Activated CD4-positive, alpha-beta T cell treated with anti-CD3 and anti-CD28 coated beads, Interleukin-2, Interleukin-4, amounts not matched to agents 100 ng/mL and 50 ng/mL, durations not matched to agents 16 hours and 8 hours (primary cell): ENCODE measurements around the gene TRIO.

Experiments used
- DNase-seq: peaks from one replicate; pipeline ENCODE4 v3.0.0-alpha.2; 2020; ENCODE audit warnings: low spot score

Gene TRIO

DNA sequence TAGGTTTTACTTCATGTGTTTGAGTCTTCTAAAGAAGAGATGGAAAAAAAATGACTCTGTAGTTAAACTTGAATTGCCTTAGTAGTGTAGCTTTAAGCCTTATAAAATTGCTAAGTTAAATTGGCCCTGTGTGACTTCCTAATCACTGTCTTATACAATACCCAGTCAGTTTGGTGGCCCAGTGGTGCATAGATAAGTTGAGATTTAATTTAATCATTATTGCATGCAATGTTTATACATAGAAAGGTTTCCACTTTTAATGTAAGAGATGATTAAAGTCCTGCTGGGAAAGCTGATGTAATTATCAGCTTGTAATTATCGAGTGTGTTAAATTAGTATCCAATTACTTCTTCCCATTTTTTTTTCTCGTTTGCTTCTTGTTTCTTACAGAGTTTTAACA, 187.1 kb downstream of the TRIO start:
- no peak for DNase-seq

DNA sequence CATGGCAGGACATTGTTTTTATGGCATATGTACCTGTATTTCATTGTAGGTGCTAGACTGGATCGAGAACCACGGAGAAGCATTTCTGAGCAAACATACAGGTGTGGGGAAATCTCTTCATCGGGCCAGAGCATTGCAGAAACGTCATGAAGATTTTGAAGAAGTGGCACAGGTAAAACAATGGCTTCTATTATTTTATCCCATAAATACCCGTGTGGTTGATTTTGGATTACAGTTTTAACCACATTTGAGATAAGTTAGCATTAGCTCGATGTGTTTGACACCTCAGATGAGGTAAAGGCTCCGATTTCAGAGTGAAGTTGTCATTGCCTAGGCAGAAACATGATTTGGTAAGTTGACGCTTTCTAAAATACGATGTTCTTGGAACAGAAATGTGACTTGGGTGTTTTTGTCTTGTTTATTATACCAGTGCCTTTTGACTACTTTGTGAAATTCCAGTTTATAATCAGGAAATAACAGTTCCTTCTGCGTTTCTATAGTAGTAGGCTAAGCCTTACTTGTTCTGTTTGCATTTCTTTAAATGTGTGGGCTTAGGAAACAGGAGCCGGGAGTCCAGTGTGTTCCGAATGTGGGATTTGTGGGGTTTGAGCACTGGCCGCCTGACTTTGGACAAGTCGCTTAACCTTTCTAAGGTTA, 187.7 kb downstream of the TRIO start:
- no peak for DNase-seq

DNA sequence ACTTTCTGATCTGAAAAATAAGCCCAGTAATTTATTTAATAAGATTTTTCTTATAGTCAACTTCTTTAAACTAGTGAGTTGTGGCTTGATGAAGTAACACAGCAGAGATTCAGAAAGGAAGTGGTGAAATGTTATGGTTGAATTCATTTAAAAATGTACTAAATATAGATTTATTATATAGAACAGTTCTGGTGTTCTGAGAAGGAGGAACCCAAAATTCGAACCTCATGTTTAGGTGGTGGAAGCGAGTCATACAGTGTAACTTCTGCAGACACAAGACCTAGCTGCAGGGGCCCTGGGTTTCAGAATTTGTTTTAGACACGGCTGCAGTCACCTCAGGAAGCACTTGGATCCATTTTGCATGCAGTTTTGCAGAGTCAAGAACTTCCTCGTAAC, 188.2 kb downstream of the TRIO start:
- DNase-seq, result no peak

DNA sequence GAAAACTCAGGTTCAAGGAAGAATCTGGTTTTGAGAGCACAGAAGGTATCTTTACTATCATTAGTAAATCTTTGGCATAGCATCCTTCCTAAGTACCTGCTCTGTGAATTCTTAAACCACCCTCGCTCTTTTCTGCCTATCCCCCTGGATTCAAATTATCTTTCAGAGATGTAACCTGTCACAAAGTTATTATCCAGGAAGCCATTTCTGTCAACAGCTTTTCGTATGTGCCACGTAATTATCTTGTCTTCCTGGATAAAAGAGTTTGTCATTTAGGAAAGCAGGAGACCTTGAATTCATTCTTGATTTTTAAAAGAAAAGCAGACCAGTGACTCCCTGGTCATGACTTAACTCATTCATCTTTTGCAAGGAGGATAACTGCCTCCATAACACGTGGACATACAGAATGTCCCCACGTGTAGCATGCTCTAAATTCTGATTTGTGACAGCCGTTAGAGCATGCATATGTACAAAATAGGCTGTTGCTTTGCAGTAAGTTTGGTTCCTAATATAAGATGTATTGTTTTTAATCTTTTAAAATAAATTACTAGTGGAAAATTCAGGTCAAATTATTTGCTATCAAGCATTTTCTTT, 189.0 kb downstream of the TRIO start:
- DNase-seq, result no peak

DNA sequence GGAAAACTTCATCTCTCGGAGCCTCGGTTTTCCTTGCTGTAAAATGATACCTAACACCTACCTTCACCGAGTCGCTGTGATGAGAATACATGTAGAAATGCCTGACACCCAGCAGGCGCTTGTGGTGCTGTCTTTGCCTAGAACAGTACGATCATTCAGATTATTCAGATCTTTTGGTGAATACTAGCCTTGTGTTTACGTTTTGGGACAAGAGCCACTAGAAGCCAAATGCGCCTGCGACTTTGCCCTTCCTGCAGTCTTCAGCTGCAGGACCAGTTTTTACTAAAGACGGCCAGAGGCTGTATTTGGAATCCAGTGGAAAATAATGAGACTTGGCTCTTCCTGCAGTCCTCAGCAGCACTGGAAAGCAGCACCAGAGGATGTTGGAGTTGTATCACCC, 189.6 kb downstream of the TRIO start:
- DNase-seq, result no peak

DNA sequence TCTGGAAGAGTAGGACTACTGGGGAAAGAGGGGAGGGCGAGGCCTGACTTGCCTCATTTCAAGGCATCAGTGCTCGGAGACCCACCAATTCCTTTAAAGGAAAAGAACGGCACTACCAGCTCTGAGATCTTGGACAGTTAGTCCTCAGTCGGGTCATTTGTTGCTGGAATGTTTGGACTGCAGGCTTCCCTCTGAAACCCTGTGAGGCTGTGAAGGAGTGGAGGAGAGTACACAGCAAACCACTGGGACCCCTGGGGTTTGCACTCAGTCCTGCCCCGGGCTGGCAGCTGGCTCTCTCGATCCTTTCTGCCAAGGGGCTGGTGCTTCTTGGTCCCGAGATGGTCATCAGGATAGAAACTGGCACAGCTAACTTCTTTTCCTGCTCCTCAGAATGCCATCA, 194.5 kb downstream of the TRIO start:
- DNase-seq, result no peak

DNA sequence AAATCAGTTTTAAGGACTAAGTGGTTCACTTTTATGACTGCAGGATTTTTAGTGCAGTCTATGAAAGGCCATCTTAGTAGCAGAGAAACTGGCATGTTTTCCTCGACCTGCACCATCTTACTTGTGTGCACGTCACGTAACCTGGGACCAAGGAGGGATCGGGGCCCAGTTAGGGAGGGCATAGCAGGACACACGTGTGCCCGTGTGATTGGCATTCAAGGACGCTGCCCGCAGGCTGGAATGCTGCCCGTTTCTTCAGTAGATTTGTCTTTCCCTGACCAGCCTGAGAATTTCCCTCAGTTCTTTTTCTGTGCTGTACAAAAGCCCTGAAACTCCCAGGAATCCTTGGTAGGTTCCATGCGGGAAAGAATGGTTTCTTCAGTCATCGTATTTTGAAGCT, 196.3 kb downstream of the TRIO start:
- no peak for DNase-seq

DNA sequence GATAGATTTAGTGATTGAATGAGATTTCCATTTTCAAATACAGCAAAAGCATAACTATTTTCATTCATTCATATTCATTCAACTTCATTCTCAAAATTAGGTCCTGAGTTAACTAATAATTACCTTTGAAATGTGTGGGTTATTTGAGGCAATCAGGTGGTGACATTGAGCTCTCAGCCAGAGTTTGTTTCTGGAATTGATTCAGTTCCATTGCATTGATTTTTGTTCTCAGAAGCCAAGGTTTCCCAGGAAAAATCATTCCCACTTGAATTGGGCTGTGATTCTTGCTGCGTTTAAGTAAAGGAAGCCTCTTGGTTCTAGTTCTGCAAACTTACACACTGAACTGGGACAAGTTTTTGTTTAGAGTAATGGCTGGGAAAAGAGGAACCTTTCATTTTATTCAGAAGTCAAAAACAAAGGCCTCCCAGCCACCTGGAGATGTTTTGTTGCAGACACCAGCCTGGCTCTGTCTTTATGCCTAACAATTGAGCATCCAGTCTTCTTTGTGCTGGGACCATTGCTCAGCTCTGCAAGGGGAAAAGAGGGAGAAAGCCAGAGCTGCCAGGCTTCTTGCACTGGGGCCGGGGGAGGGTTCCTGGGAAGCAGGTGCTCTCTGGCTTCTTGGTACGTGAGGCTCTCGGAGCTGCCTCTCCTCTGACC, 198.6 kb downstream of the TRIO start:
- no peak for DNase-seq

DNA sequence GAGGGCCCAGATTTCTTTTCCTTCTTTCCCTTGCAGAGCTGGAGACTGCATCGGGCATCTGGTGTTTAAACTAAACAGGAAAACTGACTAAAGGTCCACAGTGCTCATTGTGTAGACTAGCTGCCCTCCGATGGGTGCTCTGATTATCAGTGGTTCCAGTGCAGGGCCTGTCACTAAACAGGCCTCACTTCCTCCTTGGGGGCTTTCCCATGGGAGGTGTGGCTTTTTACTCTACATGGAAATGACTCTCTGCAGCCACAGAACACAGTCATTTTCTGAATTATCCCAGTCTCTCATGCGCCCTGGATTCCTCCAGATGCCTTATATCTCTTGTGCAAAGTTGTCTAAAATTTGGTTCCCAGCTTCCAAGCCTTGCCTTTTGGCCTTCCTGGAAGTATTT, 199.2 kb downstream of the TRIO start:
- no peak for DNase-seq

DNA sequence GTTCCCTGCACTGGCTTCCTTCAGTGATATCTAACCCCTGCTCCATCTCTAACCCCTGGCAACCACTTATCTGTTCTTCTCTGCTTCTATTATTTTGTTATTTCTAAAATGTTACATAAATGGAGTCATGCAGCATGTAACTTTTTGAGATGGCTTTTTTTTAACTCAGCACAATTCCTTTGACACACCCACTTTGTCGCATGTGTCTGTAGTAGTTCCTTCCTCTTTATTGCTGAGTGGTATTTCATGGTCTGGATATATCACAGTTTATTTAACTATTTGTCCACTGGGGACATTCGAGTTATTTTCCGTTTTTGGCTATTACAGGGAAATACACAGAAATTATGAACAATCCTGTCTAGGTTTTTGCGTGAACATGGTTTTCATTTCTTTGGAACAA, 200.2 kb downstream of the TRIO start:
- no peak for DNase-seq

DNA sequence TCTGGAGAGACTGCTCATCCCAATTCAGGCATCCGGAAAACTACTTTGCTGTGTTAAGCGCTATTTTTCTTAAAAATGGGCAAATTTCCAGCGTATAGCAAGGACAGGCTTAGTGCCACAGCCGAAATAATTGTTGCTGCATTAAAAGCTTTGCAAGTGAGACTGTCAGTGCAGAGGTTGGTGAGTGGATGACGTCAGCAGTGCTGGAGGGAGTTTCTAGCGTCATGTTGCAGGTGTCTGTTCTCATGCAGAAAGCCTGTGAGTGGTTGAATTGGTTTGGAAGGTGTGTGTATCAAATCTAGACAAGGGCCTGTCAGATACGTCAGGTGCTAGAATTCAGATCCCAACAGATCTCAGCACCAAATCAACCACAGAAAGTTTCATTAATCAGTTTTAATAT, 204.4 kb downstream of the TRIO start:
- DNase-seq, result no peak

DNA sequence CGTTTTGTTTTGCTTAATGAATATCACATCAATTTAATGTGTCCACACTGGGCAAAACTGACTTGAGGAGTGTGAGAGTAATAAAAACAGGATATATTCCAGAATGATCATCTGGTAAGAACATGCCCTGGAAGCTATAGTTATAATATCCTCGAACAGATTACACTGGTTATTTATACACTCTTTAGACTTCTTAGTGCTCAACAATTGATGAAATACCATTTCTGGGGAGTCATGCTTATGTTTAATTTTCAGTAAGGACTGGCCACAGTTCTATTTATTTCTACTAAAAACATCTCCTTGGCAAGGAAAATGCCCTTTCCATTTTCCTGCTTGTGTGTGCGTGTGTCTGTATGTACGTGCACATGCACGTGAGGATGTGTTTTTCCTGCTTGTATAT, 205.0 kb downstream of the TRIO start:
- DNase-seq, result no peak

DNA sequence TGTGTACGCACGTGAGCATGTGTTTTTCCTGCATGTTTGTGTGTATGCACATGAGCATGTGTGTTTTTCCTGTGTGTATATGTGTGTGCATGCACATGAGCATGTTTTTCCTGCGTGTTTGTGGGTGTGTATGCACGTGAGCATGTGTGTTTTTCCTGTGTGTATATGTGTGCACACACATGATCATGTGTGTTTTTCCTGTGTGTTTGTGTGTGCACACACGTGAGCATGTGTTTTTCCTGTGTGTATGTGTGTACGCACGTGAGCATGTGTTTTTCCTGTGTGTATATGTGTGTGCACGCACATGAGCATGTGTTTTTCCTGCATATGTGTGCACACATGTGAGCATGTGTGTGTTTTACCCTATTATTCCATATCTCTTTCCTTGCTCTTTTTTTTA, 205.9 kb downstream of the TRIO start:
- no peak for DNase-seq

DNA sequence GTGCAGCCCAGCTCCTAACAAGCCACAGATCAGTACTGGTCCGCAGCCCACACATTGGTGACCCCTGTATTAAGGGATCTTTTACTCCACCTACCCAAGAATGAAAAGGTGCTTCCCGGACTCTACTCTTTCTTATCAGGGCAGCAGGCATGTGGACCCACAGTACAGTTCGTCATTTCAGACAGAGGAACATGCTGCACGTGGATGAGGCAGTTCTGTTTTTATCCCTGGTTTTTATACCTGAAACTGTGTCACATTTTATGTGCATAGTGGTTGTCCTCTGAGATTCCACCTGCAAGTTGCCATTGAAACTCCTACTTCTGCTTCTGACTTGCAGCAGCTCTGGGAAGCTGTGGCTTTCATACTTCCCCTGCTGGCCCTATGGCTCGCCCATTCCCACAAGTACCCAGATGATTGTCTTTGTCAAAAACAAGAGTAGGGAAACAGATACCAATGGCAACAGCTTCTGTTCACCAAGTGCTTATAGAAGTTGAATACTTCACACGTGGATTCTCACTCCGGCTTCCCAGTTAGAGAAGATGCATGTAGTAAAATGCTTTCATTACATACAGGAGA, 208.0 kb downstream of the TRIO start:
- no peak for DNase-seq

DNA sequence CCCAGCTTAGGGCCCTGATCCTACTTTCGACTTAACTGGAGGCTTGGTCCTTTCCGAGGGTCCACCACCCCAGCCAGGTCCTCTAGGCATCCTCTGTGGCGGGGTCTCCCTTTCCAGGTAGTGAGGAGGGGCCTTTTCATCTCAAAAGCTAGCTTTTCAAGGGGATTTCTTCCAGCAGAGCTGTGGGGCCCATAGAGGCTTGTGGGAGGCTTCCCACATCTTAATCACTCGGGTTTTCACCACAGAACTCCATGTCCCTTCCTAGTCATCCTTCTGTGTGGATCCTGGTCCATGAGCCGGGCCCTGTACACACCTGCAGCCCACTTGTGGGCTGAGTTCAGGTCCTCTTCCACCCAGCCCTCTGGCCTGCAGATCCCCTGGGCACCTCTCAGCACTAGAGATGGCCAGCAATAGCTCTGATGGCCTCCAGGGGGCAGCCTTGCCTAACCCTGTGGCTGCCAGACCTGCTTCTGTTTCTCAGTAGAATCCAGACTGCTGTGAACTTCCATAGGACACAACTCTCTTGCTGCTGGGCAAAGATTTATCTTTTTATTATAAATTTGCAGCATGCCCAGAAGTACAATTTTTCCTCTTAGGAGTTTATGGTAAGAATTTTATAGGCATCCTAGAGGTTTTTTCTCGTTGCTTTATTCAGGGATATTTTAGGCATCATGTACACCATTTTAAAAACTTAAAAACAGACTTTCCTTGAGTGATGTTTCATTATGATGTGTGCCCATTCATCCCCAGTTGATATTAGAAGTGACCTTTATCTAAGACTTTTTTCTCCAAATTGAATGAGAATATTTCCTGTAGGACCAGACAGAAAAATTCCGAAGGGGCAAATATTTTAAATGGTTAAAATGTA, 208.9 kb downstream of the TRIO start:
- DNase-seq, result peak; percentile 66

DNA sequence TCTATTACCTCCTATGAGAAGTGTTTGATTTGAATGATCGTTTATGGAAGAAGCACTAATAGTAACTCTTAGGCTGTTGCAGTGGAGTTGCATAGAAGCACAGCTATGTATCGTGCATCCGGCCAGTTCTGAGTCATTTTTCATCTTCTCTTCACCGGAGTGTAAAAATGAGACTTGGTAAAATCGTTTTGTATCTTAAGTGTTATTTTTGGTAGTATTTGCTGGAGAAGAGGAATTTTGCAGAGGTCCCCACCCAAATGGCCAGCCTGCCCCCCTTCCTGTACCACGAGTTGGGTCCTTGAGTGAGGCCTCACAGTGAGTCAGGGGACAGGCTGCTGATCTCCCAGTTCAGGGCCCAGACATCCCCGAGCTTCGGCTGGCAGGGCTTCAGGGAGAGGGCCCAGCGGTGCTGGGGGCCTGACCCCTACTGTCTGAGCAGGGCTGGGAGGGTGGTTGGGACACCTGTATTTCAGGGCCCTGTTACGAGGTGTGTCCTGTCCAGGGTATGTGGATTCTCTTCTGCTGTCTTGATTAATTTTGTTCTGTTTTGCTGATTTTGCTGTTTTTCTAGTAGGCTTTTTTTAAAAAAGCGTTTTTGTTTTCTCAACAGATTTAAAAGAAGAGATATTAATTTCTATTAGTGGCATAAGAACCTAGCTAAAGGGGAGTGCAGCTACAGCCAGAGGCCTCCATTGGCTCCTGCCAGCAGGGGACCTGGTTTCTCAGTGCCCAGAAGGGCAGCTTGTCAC, 210.8 kb downstream of the TRIO start:
- DNase-seq, result no peak

DNA sequence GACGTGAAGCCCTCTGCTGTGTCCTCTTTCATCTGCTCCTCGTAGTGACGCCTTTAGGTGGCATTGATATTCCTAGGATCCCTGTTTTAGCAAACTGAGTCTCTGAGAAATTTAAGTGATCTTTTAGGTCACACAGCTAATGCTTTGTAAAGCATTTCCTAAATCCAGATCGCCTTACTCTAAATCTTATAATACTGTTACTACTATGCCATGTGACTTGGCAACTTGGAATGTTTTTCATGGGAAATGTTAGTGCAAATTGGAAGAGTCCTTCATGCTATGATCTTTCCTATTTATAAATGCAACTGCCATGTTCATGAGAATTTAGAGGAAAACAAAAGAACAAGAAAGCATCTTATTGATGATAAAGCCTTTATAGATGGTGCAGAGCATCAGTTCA, 212.2 kb downstream of the TRIO start:
- DNase-seq, result no peak

DNA sequence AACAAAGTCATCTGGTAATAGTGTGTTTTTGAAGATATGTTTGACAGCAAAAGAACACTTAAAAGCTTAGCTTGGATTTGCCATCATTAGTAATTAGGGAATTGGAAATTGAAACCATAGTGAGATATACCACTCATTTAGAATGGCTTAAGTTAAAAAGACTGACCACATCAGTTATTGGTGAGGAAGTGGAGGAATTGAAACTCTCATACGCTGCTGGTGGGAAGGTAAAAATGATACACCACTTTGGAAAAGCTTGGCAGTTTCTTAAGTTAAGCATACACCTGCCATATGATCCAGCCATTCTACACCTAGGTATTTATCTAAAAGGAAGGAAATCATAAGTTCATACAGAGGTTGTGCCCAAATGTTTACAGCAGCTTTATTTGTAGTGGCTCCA, 213.2 kb downstream of the TRIO start:
- DNase-seq, result no peak

DNA sequence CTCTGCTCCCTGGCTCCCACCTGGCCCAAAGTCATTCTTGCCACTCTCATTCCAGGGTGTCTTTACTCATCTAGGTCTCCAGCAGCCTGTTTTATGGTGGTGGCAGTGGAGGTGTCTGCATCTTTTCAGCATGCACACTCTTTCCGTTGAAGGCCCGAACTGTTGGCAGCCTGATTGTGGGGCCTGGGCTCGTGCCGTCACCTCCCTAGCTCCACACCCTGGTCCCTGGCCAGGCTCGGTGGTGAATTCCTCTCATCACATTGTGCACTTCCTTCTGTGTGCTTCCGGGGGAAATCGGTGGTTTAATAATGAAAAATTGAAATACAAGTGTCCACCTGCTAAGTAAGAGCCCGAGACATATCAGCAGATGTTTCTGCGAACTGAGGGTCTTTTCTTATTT, 214.3 kb downstream of the TRIO start:
- no peak for DNase-seq

DNA sequence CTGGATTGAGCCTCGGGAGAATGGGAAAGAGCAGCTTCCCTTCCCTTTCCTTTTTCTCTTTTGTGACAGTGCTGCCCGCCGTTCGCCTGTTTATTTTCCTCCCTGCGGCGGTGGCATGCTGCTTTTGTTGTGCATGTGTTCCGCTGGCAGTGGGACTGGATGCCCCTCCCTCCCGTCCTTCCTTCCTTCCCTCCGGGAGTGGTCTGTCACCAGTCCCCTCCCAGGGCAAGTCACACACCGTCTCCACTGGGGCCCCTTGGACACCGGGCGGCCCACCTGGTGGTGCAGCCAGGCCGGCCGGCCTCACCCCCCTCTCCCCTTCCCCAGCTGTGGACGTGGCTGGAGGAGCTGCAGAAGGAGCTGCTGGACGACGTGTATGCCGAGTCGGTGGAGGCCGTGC, 214.7 kb downstream of the TRIO start:
- DNase-seq, result no peak

DNA sequence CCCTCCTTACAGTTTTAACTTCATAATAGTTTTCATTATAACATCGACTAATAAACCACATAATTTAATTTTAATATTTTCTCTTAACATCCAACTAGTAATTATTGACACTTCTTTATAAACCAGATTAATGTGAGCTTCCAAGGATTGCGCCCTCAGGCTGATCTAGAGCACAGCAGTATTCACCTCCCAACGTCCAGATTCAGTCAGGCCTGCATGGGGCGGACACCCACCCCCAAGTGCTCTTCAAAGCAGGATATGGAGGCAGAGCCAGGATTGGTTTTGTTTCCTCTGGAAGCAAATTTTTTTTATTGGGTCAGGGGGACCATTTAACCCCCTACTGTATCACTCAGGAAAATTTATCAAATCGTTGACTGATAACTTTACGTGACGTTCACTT, 215.4 kb downstream of the TRIO start:
- DNase-seq, result no peak
